H1 (cell line): ENCODE data around the gene TBCD. TPM values are rescaled to one million over a fixed set of nuclear protein-coding genes. Genes with fewer than 3 reads are reported as not detected.

Experiments used
- CTCF ChIA-PET: fragments of 300-600 bp; sonication (Branson Sonifier 250); formaldehyde crosslinking; loops from one replicate; lab custom pipeline; 2021; ENCODE audit not compliant: partially characterized antibody; lab: Charles Lee
- POLR2A ChIA-PET: fragments of 300-600 bp; sonication (Branson Sonifier 250); formaldehyde crosslinking; loops from one replicate; lab custom pipeline; 2021; ENCODE audit warnings: inconsistent platforms; ENCODE audit not compliant: partially characterized antibody; lab: Charles Lee
- DNase-seq, 2 experiments: peaks; one replicate each; pipeline versions ENCODE4 v3.0.0 to v3.0.0-alpha.2; 2010 to 2022; ENCODE audit warnings: low spot score in 2 of 2, low read depth in 1 of 2, mixed read lengths in 1 of 2
- FAIRE-seq: peaks from 2 replicates; lab custom pipeline; 2011; peaks lifted over from hg19 to GRCh38; lab: Jason Lieb, UNC
- H2AFZ ChIP-seq: 2 replicates; pipeline ENCODE4 v1.8.1; 2012; ENCODE audit warnings: low read length, inconsistent platforms
- H2AK5ac ChIP-seq: 2 replicates; pipeline ENCODE4 v1.6.1; 2013; ENCODE audit warnings: low read depth, low read length
- H2BK120ac ChIP-seq: replicated peaks from 2 replicates; pipeline ENCODE3; 2013; ENCODE audit warnings: low read depth, low read length, inconsistent platforms
- H2BK12ac ChIP-seq: 2 replicates; pipeline ENCODE4 v1.6.1; 2013; ENCODE audit warnings: low read depth, low read length
- H2BK15ac ChIP-seq: 2 replicates; pipeline ENCODE4 v1.6.1; 2013; ENCODE audit warnings: low read length
- H2BK20ac ChIP-seq: 2 replicates; pipeline ENCODE4 v1.6.1; 2013; ENCODE audit warnings: low read length
- H2BK5ac ChIP-seq: 2 replicates; pipeline ENCODE4 v1.6.1; 2013; ENCODE audit warnings: low read depth, low read length
- H3K14ac ChIP-seq: 2 replicates; pipeline ENCODE4 v1.6.1; 2013; ENCODE audit warnings: inconsistent platforms; ENCODE audit not compliant: insufficient read length
- H3K18ac ChIP-seq: 2 replicates; pipeline ENCODE4 v1.6.1; 2013; ENCODE audit warnings: low read length; ENCODE audit errors: extremely low read depth
- H3K23ac ChIP-seq: 2 replicates; pipeline ENCODE4 v1.6.1; 2013; ENCODE audit warnings: inconsistent platforms; ENCODE audit not compliant: insufficient read length
- H3K23me2 ChIP-seq: 2 replicates; pipeline ENCODE4 v1.6.1; 2013; ENCODE audit warnings: low read depth, low read length
- H3K27ac ChIP-seq: 2 replicates; pipeline ENCODE4 v1.6.1; 2011; ENCODE audit warnings: low read depth, low read length, inconsistent platforms
- H3K27me3 ChIP-seq, 4 experiments: replicated peaks in 1 of 4; 1 replicate in 1 of 4; 2 replicates in 3 of 4; pipeline versions ENCODE4 v1.6.1 to v1.8.1; 2011 to 2013; ENCODE audit warnings: low read length in 3 of 4, mild to moderate bottlenecking in 3 of 4, inconsistent platforms in 2 of 4, mixed read lengths in 2 of 4, moderate library complexity in 1 of 4; ENCODE audit not compliant: control insufficient read depth in 3 of 4, insufficient read depth in 3 of 4; ENCODE audit errors: extremely low read depth in 1 of 4
- H3K36me3 ChIP-seq, 4 experiments: 2 replicates each; pipeline versions ENCODE4 v1.6.1 to v1.8.1; 2011 to 2013; ENCODE audit warnings: mild to moderate bottlenecking in 4 of 4, low read length in 3 of 4, moderate library complexity in 2 of 4, control low read depth in 1 of 4, inconsistent platforms in 1 of 4; ENCODE audit not compliant: insufficient read depth in 4 of 4, control insufficient read depth in 2 of 4
- H3K4ac ChIP-seq: replicated peaks from 2 replicates; pipeline ENCODE3; 2013; ENCODE audit warnings: low read length, low read depth, mixed read lengths, inconsistent platforms; ENCODE audit not compliant: insufficient read length
- H3K4me1 ChIP-seq, 4 experiments: replicated peaks in 1 of 4; 1 replicate in 1 of 4; 2 replicates in 3 of 4; pipeline versions ENCODE4 v1.6.1 to v1.8.1; 2011 to 2013; ENCODE audit warnings: low read length in 3 of 4, inconsistent platforms in 2 of 4, mixed read lengths in 1 of 4; ENCODE audit not compliant: insufficient read depth in 4 of 4, control insufficient read depth in 3 of 4
- H3K4me2 ChIP-seq, 2 experiments: 2 replicates each; pipeline versions ENCODE4 v1.6.1 to v1.8.1; 2011 to 2013; ENCODE audit warnings: low read depth in 2 of 2, low read length in 2 of 2, control low read depth in 1 of 2, inconsistent platforms in 1 of 2, mild to moderate bottlenecking in 1 of 2; ENCODE audit not compliant: insufficient read depth in 1 of 2
- H3K4me3 ChIP-seq, 4 experiments: fragments of 200-600, 300-600 bp in 1 of 4; sonication (generic), shearing (Covaris generic), sonication (Bioruptor Twin) in 1 of 4; 2 replicates each; pipeline versions ENCODE4 v1.5.1 to v1.8.1; 2011 to 2016; ENCODE audit warnings: low read length in 4 of 4, low read depth in 3 of 4, control low read depth in 2 of 4, inconsistent platforms in 2 of 4, mild to moderate bottlenecking in 2 of 4, mixed read lengths in 1 of 4, moderate library complexity in 1 of 4; ENCODE audit not compliant: insufficient read depth in 2 of 4; ENCODE audit errors: extremely low read depth in 1 of 4
- H3K56ac ChIP-seq: replicated peaks from 2 replicates; pipeline ENCODE3; 2013; ENCODE audit warnings: low read depth, mild to moderate bottlenecking, mixed read lengths, low read length, inconsistent platforms; ENCODE audit not compliant: insufficient read length
- H3K79me1 ChIP-seq: 2 replicates; pipeline ENCODE4 v1.6.1; 2013; ENCODE audit warnings: low read depth, low read length, control low read depth
- H3K79me2 ChIP-seq, 2 experiments: 2 replicates each; pipeline versions ENCODE4 v1.6.1 to v1.8.1; 2012 to 2013; ENCODE audit warnings: low read length in 2 of 2, mild to moderate bottlenecking in 2 of 2, inconsistent platforms in 1 of 2; ENCODE audit not compliant: insufficient read depth in 2 of 2, control insufficient read depth in 1 of 2
- H3K9ac ChIP-seq, 4 experiments: replicated peaks in 1 of 4; 1 replicate in 1 of 4; 2 replicates in 3 of 4; pipeline versions ENCODE4 v1.6.1 to v1.8.1; 2011 to 2013; ENCODE audit warnings: low read depth in 3 of 4, low read length in 3 of 4, control low read depth in 2 of 4, mild to moderate bottlenecking in 2 of 4, moderate library complexity in 2 of 4, inconsistent platforms in 1 of 4; ENCODE audit errors: extremely low read depth in 1 of 4
- H3K9me3 ChIP-seq, 2 experiments: 2 replicates each; pipeline versions ENCODE4 v1.6.1 to v1.8.1; 2012 to 2013; ENCODE audit warnings: mild to moderate bottlenecking in 2 of 2, moderate library complexity in 2 of 2, control low read depth in 1 of 2, inconsistent platforms in 1 of 2, low read depth in 1 of 2, low read length in 1 of 2, mixed read lengths in 1 of 2; ENCODE audit not compliant: insufficient read depth in 2 of 2
- H4K20me1 ChIP-seq, 2 experiments: replicated peaks in 1 of 2; 2 replicates each; pipeline versions ENCODE3 to v1.8.1; 2011 to 2013; ENCODE audit warnings: inconsistent platforms in 2 of 2, low read length in 2 of 2, mild to moderate bottlenecking in 1 of 2; ENCODE audit not compliant: insufficient read depth in 2 of 2, control insufficient read depth in 1 of 2
- H4K5ac ChIP-seq: 2 replicates; pipeline ENCODE4 v1.6.1; 2013; ENCODE audit warnings: low read length, low read depth, mixed read lengths, inconsistent platforms; ENCODE audit not compliant: insufficient read length
- H4K8ac ChIP-seq: 2 replicates; pipeline ENCODE4 v1.8.0; 2013; ENCODE audit warnings: mild to moderate bottlenecking, moderate library complexity, low read length, inconsistent platforms; ENCODE audit not compliant: insufficient read depth; ENCODE audit errors: extremely low read depth
- H4K91ac ChIP-seq: replicated peaks from 2 replicates; pipeline ENCODE3; 2013; ENCODE audit warnings: low read length, mixed read lengths, inconsistent platforms; ENCODE audit not compliant: insufficient read length
- BRCA1 ChIP-seq: IDR thresholded peaks from 2 replicates; pipeline ENCODE4 v1.6.1; 2012; ENCODE audit warnings: low read depth, low read length, improper control_type of control experiment
- GABPA ChIP-seq: IDR thresholded peaks from 2 replicates; pipeline ENCODE4 v1.6.1; 2011; ENCODE audit warnings: mild to moderate bottlenecking, low read length, moderate library complexity, borderline replicate concordance; ENCODE audit not compliant: insufficient read depth
- GTF2F1 ChIP-seq: IDR thresholded peaks from 2 replicates; pipeline ENCODE4 v1.6.1; 2012; ENCODE audit warnings: low read depth, low read length, improper control_type of control experiment, borderline replicate concordance
- HDAC6 ChIP-seq: IDR thresholded peaks from one replicate; pipeline ENCODE4 v1.7.1; 2012; ENCODE audit warnings: low read depth, mild to moderate bottlenecking, inconsistent platforms, low read length, moderate library complexity
- NANOG ChIP-seq: IDR thresholded peaks from 2 replicates; pipeline ENCODE4 v1.6.1; 2011; ENCODE audit warnings: low read length, low read depth, mild to moderate bottlenecking, inconsistent platforms; ENCODE audit not compliant: insufficient read depth, poor library complexity, severe bottlenecking
- POLR2AphosphoS5 ChIP-seq: IDR thresholded peaks from 2 replicates; pipeline ENCODE4 v1.6.1; 2011; ENCODE audit warnings: low read depth, low read length
- WGBS, 2 experiments: shearing (Covaris generic) in 1 of 2; methylation state at CpG; one replicate each; pipeline versions ENCODE4 v1.1.6 to v1.1.7; 2013 to 2015; ENCODE audit warnings: low lambda C conversion rate in 2 of 2, mixed read lengths in 2 of 2, inconsistent platforms in 1 of 2, low coverage in 1 of 2, missing lambda C conversion rate in 1 of 2; ENCODE audit not compliant: insufficient replicate concordance in 2 of 2, insufficient coverage in 1 of 2, insufficient read length in 1 of 2; ENCODE audit errors: extremely low coverage in 1 of 2, missing lambda C conversion rate in 1 of 2; 5-methylcytosine and 5-hydroxymethylcytosine counted together
- polyA plus RNA-seq, 7 experiments: library from polyadenylated mRNA; depleted of rRNA in 3 of 7; stranded (reverse) in 5 of 7; unstranded in 2 of 7; fragments of >200 nt in 5 of 7; fragments of 200-250 nt in 2 of 7; gene quantifications; 1 replicate in 5 of 7; 2 replicates in 1 of 7; 4 replicates in 1 of 7; pipeline versions ENCODE4 v1.2.1 to v1.2.3, GENCODE V29; 2011 to 2013; ENCODE audit warnings: missing spikeins in 2 of 7, mixed read lengths in 2 of 7
- total RNA-seq: library from RNA; stranded (reverse); fragmentation: NEBNext Ultra II Directional; extraction: Animal tissue kit (Norgen Biotek cat#: 25700); gene quantifications from 2 replicates; pipeline ENCODE4 v1.2.1, GENCODE V29; 2021

Gene TBCD
- total and polyA plus RNA-seq, 2 of the 8 experiments (the other 6 are each of a cell fraction or from before 2014, with no cell fraction given) = 118 to 162 TPM

DNA sequence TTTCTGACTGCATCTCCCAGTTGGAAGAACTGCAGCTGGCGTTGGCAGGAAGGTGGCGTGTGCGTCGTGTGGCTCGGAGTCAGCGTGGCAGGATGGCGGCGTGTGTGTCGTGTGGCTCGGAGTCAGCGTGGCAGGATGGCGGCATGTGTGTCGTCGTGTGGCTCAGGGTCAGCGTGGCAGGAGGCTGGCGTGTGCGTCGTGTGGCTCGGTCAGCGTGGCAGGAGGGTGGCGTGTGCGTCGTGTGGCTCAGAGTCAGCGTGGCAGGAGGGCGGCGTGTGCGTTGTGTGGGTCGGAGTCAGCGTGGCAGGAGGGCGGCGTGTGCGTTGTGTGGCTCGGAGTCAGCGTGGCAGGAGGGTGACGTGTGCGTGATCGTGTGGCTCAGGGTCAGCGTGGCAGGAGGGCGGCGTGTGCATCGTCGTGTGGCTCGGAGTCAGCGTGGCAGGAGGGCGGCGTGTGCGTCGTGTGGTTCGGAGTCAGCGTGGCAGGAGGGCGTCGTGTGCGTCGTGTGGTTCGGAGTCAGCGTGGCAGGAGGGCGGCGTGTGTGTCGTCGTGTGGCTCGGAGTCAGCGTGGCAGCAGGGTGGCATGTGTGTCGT is 49.6 kb downstream of the TBCD start:
- Histone ChIP-seq H4K5ac (no peak overlapping the region), H3K56ac (no peak overlapping the region), H3K4me1 (no peaks in the 10 kb centered on the region; a peak in 1 of 7 replicates), H2BK5ac (no peak overlapping the region), H3K23me2 (no peaks in the 10 kb centered on the region; the same call in 1 of the 2 replicates), H3K18ac (no peak overlapping the region), H2BK120ac (no peak overlapping the region), H3K36me3 (peaks cover 4 to 33% (median 24%) of the 10 kb centered on the region in 4 experiments; a peak in 6 of 8 replicates), H2AFZ (no peak overlapping the region), H3K4me3 (no peak overlapping the region), H3K4ac (no peak overlapping the region), H4K91ac (no peak overlapping the region), H3K9ac (no peak overlapping the region; a peak in 1 of 7 replicates), H3K23ac (no peak overlapping the region), H2BK15ac (no peak overlapping the region), H4K8ac (no peak overlapping the region), H3K9me3 (peaks cover 16 to 19% of the 10 kb centered on the region in 2 experiments), H4K20me1 (peaks cover 1 to 4% of the 10 kb centered on the region in 2 experiments), H2AK5ac (no peak overlapping the region), H3K4me2 (no peak overlapping the region), H3K14ac (no peak overlapping the region), H2BK20ac (no peak overlapping the region), H3K27ac (no peak overlapping the region), H3K79me2 (peaks cover 0 to 30% of the 10 kb centered on the region in 2 experiments; a peak in 2 of 4 replicates), H2BK12ac (no peak overlapping the region), H3K27me3 (no peaks in the 10 kb centered on the region), H3K79me1 (peaks cover 15% of the 10 kb centered on the region)
- DNase-seq (no peak), FAIRE-seq (no peak)
- ChIA-PET CTCF (interaction anchor here (0.7 kb wide), 1 partner anchor 89 kb away, joined by 4 read pairs; no protein-coding TSS in a partner anchor), POLR2A (no interaction called here)
- WGBS, 2 experiments = 91% methylated on average over 44 of the region's 63 CpGs; no CpG with 5 or more reads in 1 of the 2 experiments
- TF ChIP-seq POLR2AphosphoS5 = no peak
- TF ChIP-seq BRCA1 = no peak
- no peak for TF ChIP-seq GTF2F1
- no peak for TF ChIP-seq NANOG
- TF ChIP-seq GABPA = no peak
- TF ChIP-seq HDAC6 = no peak
